Endodermal cell (in vitro differentiated cells): ENCODE measurements around the gene MTMR12. TPM values are rescaled to one million over a fixed set of nuclear protein-coding genes. Genes with fewer than 3 reads are reported as not detected.
A peak's percentile ranks its signal among the peaks of the same experiment; 100 is the strongest.

Experiments used
- DNase-seq: peaks from one replicate; pipeline ENCODE4 v3.0.0-alpha.2; 2017
- H3K27ac ChIP-seq: 2 replicates; pipeline ENCODE4 v1.5.1; 2013; ENCODE audit warnings: mild to moderate bottlenecking, low read depth, low read length, moderate library complexity
- H3K27me3 ChIP-seq: 2 replicates; pipeline ENCODE4 v1.6.1; 2013; ENCODE audit warnings: mild to moderate bottlenecking, low read length, moderate library complexity; ENCODE audit not compliant: insufficient read depth, control insufficient read depth, poor library complexity, severe bottlenecking
- H3K36me3 ChIP-seq: 2 replicates; pipeline ENCODE4 v1.7.0; 2013; ENCODE audit warnings: mild to moderate bottlenecking, low read length, moderate library complexity; ENCODE audit not compliant: control insufficient read depth, insufficient read depth
- H3K4me1 ChIP-seq: one replicate; pipeline ENCODE4 v1.7.0; 2013; ENCODE audit warnings: low read length; ENCODE audit not compliant: control insufficient read depth, insufficient read depth
- H3K4me3 ChIP-seq: 2 replicates; pipeline ENCODE4 v1.5.1; 2013; ENCODE audit warnings: mild to moderate bottlenecking, low read length, moderate library complexity
- H3K9ac ChIP-seq: 2 replicates; pipeline ENCODE4 v1.6.1; 2013; ENCODE audit warnings: mild to moderate bottlenecking, low read length, moderate library complexity; ENCODE audit not compliant: poor library complexity, severe bottlenecking; ENCODE audit errors: extremely low read depth
- H3K9me3 ChIP-seq: 2 replicates; pipeline ENCODE4 v1.6.1; 2013; ENCODE audit warnings: mild to moderate bottlenecking, low read length, moderate library complexity; ENCODE audit not compliant: control insufficient read depth
- H3K27ac Mint-ChIP-seq: 2 replicates; pipeline ENCODE4 v1.8.0; 2020; ENCODE audit warnings: mixed read lengths
- H3K27me3 Mint-ChIP-seq: 2 replicates; pipeline ENCODE4 v1.8.0; 2021; ENCODE audit warnings: mild to moderate bottlenecking, mixed read lengths; ENCODE audit not compliant: insufficient read depth
- H3K36me3 Mint-ChIP-seq: 2 replicates; pipeline ENCODE4 v1.8.0; 2020; ENCODE audit warnings: low read depth, mixed read lengths
- H3K4me1 Mint-ChIP-seq: 2 replicates; pipeline ENCODE4 v1.8.0; 2020; ENCODE audit warnings: mixed read lengths
- H3K4me3 Mint-ChIP-seq: 2 replicates; pipeline ENCODE4 v1.8.0; 2020; ENCODE audit warnings: mild to moderate bottlenecking, moderate library complexity, mixed read lengths
- H3K9me3 Mint-ChIP-seq: 2 replicates; pipeline ENCODE4 v1.8.0; 2020; ENCODE audit warnings: mild to moderate bottlenecking, mixed read lengths
- WGBS, 2 experiments: methylation state at CpG; one replicate each; pipeline versions ENCODE4 v1.1.5 to v1.1.7; 2013; ENCODE audit warnings: missing lambda C conversion rate in 2 of 2, mixed read lengths in 1 of 2; ENCODE audit not compliant: insufficient coverage in 1 of 2, insufficient read length in 1 of 2; 5-methylcytosine and 5-hydroxymethylcytosine counted together
- total RNA-seq, 2 donors: library from RNA; stranded (reverse); fragmentation: NEBNext Ultra II Directional in 1 of 2; extraction: Animal tissue kit (Norgen Biotek cat#: 25700) in 1 of 2; gene quantifications; 2 replicates in 1 of 2; 3 replicates in 1 of 2; pipeline ENCODE4 v1.2.1, GENCODE V29; 2021
- TF ChIP-seq, protein P1 (sequence below): fragments of 200-600 bp; sonication (generic); conservative IDR thresholded peaks from 2 replicates; pipeline ENCODE4 v1.5.0; 2021; ENCODE audit warnings: antibody characterized with exemption, mild to moderate bottlenecking

The MTMR12 gene
- total RNA-seq, 2 donors from 2014 or later, result 32.7 to 33.3 TPM

DNA sequence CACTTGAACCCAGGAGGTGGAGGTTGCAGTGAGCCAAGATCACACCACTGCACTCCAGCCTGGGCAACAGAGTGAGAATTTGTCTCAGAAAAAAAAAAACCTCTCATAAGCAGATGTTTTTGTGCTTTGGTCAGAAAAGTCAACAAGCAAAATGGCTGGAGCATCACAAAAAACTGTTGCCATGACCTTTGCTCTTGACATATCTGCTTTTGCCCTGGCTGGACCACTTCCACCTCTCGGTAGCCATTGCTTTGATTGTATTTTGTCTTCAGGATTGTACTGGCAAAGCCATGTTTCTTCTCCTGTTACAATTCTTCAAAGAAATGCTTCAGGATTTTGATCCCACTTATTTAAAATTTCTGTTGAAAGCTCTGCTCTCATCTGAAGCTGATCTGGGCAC is 67.0 kb downstream of the MTMR12 start:
- no peak for DNase-seq

DNA sequence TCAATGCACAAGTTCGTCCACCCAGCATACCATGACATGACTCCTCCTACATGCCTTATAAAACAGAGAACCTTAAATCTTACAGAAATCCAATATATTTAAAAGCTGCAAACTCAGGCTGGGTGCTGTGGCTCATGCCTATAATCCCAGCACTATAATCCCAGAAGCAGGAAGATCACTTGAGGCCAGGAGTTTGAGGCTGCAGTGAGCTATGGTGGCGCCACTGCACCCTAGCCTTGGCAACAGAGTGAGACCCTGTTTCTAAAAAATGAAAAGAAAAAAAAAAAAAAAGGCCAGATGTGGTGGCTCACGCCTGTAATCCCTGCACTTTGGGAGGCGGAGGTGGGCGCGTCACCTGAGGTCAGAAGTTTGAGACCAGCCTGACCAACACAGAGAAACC is 68.7 kb downstream of the MTMR12 start:
- H3K9me3 Mint-ChIP-seq, result no peaks in the 10 kb centered on the region
- DNase-seq, result peak; percentile 55
- H3K36me3 Mint-ChIP-seq, result peaks cover 76% of the 10 kb centered on the region
- peaks cover 91% of the 10 kb centered on the region for H3K36me3 ChIP-seq
- no peak overlapping the region for H3K9ac ChIP-seq
- H3K27ac ChIP-seq, result no peak overlapping the region
- no peaks in the 10 kb centered on the region for H3K27me3 Mint-ChIP-seq
- H3K4me3 Mint-ChIP-seq, result no peak overlapping the region
- no peaks in the 10 kb centered on the region for H3K4me1 ChIP-seq
- 96 to 100% methylated on average over 1 to 6 of the region's 6 CpGs for WGBS, 2 experiments
- H3K9me3 ChIP-seq, result no peaks in the 10 kb centered on the region
- peaks cover 4% of the 10 kb centered on the region for H3K4me1 Mint-ChIP-seq
- TF ChIP-seq, protein P1, sequence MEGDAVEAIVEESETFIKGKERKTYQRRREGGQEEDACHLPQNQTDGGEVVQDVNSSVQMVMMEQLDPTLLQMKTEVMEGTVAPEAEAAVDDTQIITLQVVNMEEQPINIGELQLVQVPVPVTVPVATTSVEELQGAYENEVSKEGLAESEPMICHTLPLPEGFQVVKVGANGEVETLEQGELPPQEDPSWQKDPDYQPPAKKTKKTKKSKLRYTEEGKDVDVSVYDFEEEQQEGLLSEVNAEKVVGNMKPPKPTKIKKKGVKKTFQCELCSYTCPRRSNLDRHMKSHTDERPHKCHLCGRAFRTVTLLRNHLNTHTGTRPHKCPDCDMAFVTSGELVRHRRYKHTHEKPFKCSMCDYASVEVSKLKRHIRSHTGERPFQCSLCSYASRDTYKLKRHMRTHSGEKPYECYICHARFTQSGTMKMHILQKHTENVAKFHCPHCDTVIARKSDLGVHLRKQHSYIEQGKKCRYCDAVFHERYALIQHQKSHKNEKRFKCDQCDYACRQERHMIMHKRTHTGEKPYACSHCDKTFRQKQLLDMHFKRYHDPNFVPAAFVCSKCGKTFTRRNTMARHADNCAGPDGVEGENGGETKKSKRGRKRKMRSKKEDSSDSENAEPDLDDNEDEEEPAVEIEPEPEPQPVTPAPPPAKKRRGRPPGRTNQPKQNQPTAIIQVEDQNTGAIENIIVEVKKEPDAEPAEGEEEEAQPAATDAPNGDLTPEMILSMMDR, result peak; percentile 30
- no peak overlapping the region for H3K4me3 ChIP-seq
- H3K27me3 ChIP-seq, result no peaks in the 10 kb centered on the region
- no peak overlapping the region for H3K27ac Mint-ChIP-seq

More for the DNA sequence above, 67.0 kb downstream of the MTMR12 start:
- H3K4me1 ChIP-seq, result peaks cover 5% of the 10 kb centered on the region
- Mint-ChIP-seq H3K27me3 (no peaks in the 10 kb centered on the region), H3K4me3 (no peak overlapping the region), H3K36me3 (peaks cover 75% of the 10 kb centered on the region), H3K9me3 (no peaks in the 10 kb centered on the region), H3K27ac (no peak overlapping the region), H3K4me1 (peaks cover 19% of the 10 kb centered on the region)
- 97% methylated on average over 1 of the region's 1 CpG; no CpG with 5 or more reads in 1 of the 2 experiments for WGBS, 2 experiments
- TF ChIP-seq, protein P1, result no peak
- no peak overlapping the region for H3K27ac ChIP-seq
- no peaks in the 10 kb centered on the region for H3K9me3 ChIP-seq
- H3K9ac ChIP-seq, result no peak overlapping the region
- peaks cover 88% of the 10 kb centered on the region for H3K36me3 ChIP-seq
- no peaks in the 10 kb centered on the region for H3K27me3 ChIP-seq
- no peak overlapping the region for H3K4me3 ChIP-seq

DNA sequence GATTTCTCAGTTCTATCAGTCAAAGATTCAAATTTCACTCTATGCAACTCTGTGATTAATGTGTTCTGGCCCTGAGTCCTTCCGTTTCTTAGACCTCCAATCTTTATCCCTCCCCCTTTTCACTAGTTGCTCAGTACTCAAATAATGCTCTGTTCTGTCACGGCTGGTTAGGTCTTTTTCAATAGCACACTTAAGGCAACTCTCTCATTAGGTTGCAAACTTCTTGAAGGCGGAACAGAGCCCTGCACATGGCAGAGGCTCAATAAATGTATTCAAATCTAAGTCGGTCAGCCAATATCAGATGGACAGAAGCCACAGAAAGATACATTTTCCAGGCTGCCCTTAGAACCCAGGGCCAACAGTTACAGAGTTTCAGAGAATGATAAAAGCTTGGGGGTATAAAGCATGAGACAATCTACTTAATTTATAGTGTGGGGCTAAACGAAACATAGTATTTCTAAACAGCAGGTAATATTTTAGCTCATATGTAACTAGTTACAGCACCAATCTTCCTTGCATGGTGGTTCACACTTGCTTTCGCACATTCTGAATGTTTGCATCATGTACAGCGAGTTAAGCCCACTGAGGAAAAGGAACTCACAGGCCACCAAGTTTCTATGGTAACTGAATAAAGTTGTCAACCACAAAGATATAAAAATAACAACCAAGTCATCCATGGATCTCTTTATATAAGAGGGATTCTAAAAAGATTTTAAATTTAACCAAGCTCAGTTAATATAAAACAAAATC is 71.5 kb downstream of the MTMR12 start:
- H3K4me1 Mint-ChIP-seq, result no peaks in the 10 kb centered on the region
- H3K9me3 Mint-ChIP-seq, result no peaks in the 10 kb centered on the region
- no peak overlapping the region for H3K27ac Mint-ChIP-seq
- H3K36me3 Mint-ChIP-seq, result peaks cover 56% of the 10 kb centered on the region
- no peaks in the 10 kb centered on the region for H3K27me3 Mint-ChIP-seq
- DNase-seq, result no peak
- H3K27me3 ChIP-seq, result no peaks in the 10 kb centered on the region
- no peaks in the 10 kb centered on the region for H3K4me1 ChIP-seq
- H3K4me3 ChIP-seq, result no peak overlapping the region
- 88 to 95% methylated on average over 7 of the region's 7 CpGs for WGBS, 2 experiments
- H3K9me3 ChIP-seq, result no peaks in the 10 kb centered on the region
- H3K36me3 ChIP-seq, result peaks cover 80% of the 10 kb centered on the region
- H3K27ac ChIP-seq, result peak overlapping the region; percentile 26
- no peak overlapping the region for H3K9ac ChIP-seq
- TF ChIP-seq, protein P1, result no peak
- H3K4me3 Mint-ChIP-seq, result no peak overlapping the region
